NCI-H1092 treated with DMSO at 0.1 percent for 48 hours (cell line): ENCODE measurements around the gene FAM174A.
A peak's percentile ranks its signal among the peaks of the same experiment; 100 is the strongest.
"Not testable (repeated sequence)": the region's sequence is repeated elsewhere in the genome, so short reads cannot be mapped to it uniquely, and the experiment has no call there.

Source experiments
- DNase-seq: peaks from one replicate; lab custom pipeline; 2025; lab: John Stamatoyannopoulos, UW

FAM174A gene

GRCh38 chr5:100576217-100576751, 41.1 kb downstream of the FAM174A start:
- DNase-seq = no peak

- DNase-seq = no peak
Measured at GRCh38 chr5:100577506-100577905, 42.3 kb downstream of the FAM174A start.

GRCh38 chr5:100584069-100584468, 48.9 kb downstream of the FAM174A start:
- DNase-seq = no peak

GRCh38 chr5:100584889-100585288, 49.7 kb downstream of the FAM174A start:
- DNase-seq = no peak

- no peak for DNase-seq
Measured at GRCh38 chr5:100590867-100591266, 55.7 kb downstream of the FAM174A start.

GRCh38 chr5:100595152-100595811, 60.1 kb downstream of the FAM174A start:
- no peak for DNase-seq

- DNase-seq = no peak
Measured at GRCh38 chr5:100595812-100596173, 60.6 kb downstream of the FAM174A start.

GRCh38 chr5:100598446-100598845, 63.3 kb downstream of the FAM174A start:
- no peak for DNase-seq

- DNase-seq = no peak
Measured at GRCh38 chr5:100600298-100600994, 65.3 kb downstream of the FAM174A start.

- no peak for DNase-seq
Measured at GRCh38 chr5:100603141-100603540, 68.0 kb downstream of the FAM174A start.

GRCh38 chr5:100604021-100604420, 68.8 kb downstream of the FAM174A start:
- DNase-seq = not testable (repeated sequence)

- DNase-seq = no peak
Measured at GRCh38 chr5:100609594-100609993, 74.4 kb downstream of the FAM174A start.

GRCh38 chr5:100614308-100614707, 79.1 kb downstream of the FAM174A start:
- DNase-seq = no peak

GRCh38 chr5:100615362-100615761, 80.2 kb downstream of the FAM174A start:
- DNase-seq = no peak

- DNase-seq = no peak
Measured at GRCh38 chr5:100616291-100616690, 81.1 kb downstream of the FAM174A start.

- DNase-seq = no peak
Measured at GRCh38 chr5:100616981-100617380, 81.8 kb downstream of the FAM174A start.

GRCh38 chr5:100623719-100624118, 88.5 kb downstream of the FAM174A start:
- peak; percentile 68 for DNase-seq

- no peak for DNase-seq
Measured at GRCh38 chr5:100634937-100635534, 99.9 kb downstream of the FAM174A start.
